ENCODE measurements around the gene NOLC1.

The NOLC1 gene

GRCh38 chr10:102151774-102152544, at the start of gene NOLC1:
Gene NOLC1, plus strand, starts transcription at chr10:102152389. Its CDS starts 22 bp downstream, at chr10:102152411.
- peak; percentile 99 for DNase-seq (ENCODE audit: low read depth)

- no peak for DNase-seq (ENCODE audit: low read depth)
Measured at GRCh38 chr10:102102421-102102820, 49.8 kb upstream of the NOLC1 start.

- DNase-seq (ENCODE audit: low read depth), result no peak
Measured at GRCh38 chr10:102106998-102107397, 45.2 kb upstream of the NOLC1 start.

- DNase-seq (ENCODE audit: low read depth), result no peak
Measured at GRCh38 chr10:102109166-102110116, 42.7 kb upstream of the NOLC1 start.

- DNase-seq (ENCODE audit: low read depth), result no peak
Measured at GRCh38 chr10:102111276-102111675, 40.9 kb upstream of the NOLC1 start.

GRCh38 chr10:102112210-102112817, 39.9 kb upstream of the NOLC1 start:
- no peak for DNase-seq (ENCODE audit: low read depth)

- DNase-seq (ENCODE audit: low read depth), result no peak
Measured at GRCh38 chr10:102113261-102113955, 38.8 kb upstream of the NOLC1 start.

- no peak for DNase-seq (ENCODE audit: low read depth)
Measured at GRCh38 chr10:102113956-102114857, 38.0 kb upstream of the NOLC1 start.

- peak; percentile 63 for DNase-seq (ENCODE audit: low read depth)
Measured at GRCh38 chr10:102114861-102115618, 37.1 kb upstream of the NOLC1 start.

GRCh38 chr10:102115775-102116174, 36.4 kb upstream of the NOLC1 start:
- peak; percentile 32 for DNase-seq (ENCODE audit: low read depth)

GRCh38 chr10:102116656-102117055, 35.5 kb upstream of the NOLC1 start:
- no peak for DNase-seq (ENCODE audit: low read depth)

GRCh38 chr10:102117391-102118159, 34.6 kb upstream of the NOLC1 start:
- peak; percentile 83 for DNase-seq (ENCODE audit: low read depth)

GRCh38 chr10:102118867-102119266, 33.3 kb upstream of the NOLC1 start:
- peak; percentile 45 for DNase-seq (ENCODE audit: low read depth)

- DNase-seq (ENCODE audit: low read depth), result peak; percentile 56
Measured at GRCh38 chr10:102119417-102120141, 32.6 kb upstream of the NOLC1 start.

GRCh38 chr10:102120142-102120990, 31.8 kb upstream of the NOLC1 start, which contains the start of gene LDB1:
Gene LDB1, minus strand, starts transcription at chr10:102120368. Its CDS starts 258 bp downstream, at chr10:102120110.
- peak; percentile 70 for DNase-seq (ENCODE audit: low read depth)

GRCh38 chr10:102120991-102121738, 31.0 kb upstream of the NOLC1 start:
- DNase-seq (ENCODE audit: low read depth), result peak; percentile 44

Measured in amniotic epithelial cell (primary cell).